Neural progenitor cell (in vitro differentiated cells): ENCODE data around the gene DGCR6.
"Not testable (repeated sequence)": the region's sequence is repeated elsewhere in the genome, so short reads cannot be mapped to it uniquely, and the experiment has no call there.

ENCODE experiments used
- EZH2phosphoT487 ChIP-seq: fragments of 200-600 bp; sonication (generic); IDR thresholded peaks from 2 replicates; pipeline ENCODE4 v1.6.1; 2017; ENCODE audit warnings: antibody characterized with exemption
- TF ChIP-seq, protein P1 (sequence below): fragments of 200-600 bp; sonication (generic); IDR thresholded peaks from 2 replicates; pipeline ENCODE4 v1.5.1; 2017; ENCODE audit warnings: antibody characterized with exemption, mild to moderate bottlenecking

GRCh38 chr22:18958738-18959137 lies 52.6 kb downstream of the DGCR6 start:
- TF ChIP-seq, protein P1, sequence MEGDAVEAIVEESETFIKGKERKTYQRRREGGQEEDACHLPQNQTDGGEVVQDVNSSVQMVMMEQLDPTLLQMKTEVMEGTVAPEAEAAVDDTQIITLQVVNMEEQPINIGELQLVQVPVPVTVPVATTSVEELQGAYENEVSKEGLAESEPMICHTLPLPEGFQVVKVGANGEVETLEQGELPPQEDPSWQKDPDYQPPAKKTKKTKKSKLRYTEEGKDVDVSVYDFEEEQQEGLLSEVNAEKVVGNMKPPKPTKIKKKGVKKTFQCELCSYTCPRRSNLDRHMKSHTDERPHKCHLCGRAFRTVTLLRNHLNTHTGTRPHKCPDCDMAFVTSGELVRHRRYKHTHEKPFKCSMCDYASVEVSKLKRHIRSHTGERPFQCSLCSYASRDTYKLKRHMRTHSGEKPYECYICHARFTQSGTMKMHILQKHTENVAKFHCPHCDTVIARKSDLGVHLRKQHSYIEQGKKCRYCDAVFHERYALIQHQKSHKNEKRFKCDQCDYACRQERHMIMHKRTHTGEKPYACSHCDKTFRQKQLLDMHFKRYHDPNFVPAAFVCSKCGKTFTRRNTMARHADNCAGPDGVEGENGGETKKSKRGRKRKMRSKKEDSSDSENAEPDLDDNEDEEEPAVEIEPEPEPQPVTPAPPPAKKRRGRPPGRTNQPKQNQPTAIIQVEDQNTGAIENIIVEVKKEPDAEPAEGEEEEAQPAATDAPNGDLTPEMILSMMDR, result not testable (repeated sequence)
- not testable (repeated sequence) for TF ChIP-seq EZH2phosphoT487
